Stimulated activated CD4-positive, alpha-beta T cell treated with anti-CD3 and anti-CD28 coated beads, TNF-alpha, amount 100 ng/mL, for 4 hours (primary cell): ENCODE data around the gene CYREN.

Experiments
- DNase-seq, 3 experiments: peaks; one replicate each; pipeline ENCODE4 v3.0.0-alpha.2; 2020; ENCODE audit warnings: low read depth in 3 of 3

The CYREN gene

DNA sequence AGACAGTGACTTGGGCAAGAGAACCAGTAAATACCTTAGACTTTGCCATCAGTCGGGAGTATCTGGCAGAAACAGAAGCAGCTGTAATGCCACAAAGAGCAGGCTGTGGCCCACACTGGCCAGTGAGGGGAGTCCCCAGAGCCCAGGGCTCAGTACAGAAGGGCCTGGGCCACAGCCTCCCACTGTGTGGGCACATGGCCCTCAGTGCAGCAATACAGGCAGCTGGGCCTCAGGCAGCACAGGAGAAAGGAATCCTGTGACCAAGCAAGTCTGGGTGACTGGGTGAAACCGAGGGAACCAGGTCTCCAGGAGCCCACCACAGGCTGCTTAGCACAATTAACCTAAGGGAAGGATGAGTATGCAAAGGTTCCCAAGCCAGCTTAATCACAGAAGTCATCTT, 26.8 kb upstream of the CYREN start:
- DNase-seq: no peak

DNA sequence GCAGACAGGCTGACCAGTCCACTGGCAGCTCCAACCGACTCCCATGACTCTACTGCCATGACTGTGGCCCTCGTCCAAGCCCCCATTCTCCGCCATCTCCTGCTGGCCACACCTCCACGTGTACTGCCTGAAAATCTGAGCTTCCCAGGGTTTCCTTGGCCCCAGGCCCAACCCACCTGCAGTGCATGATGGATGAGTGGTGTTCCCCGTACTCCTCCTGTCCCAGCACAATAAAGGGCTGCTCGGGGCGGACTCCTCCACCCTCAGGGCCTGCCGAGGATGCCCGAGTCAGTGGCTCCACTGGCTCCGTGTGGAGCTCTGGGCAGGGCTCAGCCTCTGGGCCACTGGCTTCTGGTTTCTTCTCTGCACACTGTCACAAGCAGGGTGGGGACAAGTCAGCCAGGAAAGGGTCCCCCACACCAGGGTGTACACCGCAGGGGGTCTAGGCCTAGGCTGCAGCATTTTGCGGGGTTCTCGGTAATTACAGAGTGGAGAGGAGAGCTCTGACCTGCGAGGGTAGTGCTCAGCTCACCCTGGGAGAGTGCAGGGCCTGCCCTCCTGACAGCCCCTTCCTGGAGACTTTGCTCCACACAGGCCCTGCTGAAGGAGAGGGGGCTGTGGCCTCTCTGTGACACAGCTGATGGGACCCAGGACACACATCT, 25.6 kb upstream of the CYREN start:
- no peak for DNase-seq

DNA sequence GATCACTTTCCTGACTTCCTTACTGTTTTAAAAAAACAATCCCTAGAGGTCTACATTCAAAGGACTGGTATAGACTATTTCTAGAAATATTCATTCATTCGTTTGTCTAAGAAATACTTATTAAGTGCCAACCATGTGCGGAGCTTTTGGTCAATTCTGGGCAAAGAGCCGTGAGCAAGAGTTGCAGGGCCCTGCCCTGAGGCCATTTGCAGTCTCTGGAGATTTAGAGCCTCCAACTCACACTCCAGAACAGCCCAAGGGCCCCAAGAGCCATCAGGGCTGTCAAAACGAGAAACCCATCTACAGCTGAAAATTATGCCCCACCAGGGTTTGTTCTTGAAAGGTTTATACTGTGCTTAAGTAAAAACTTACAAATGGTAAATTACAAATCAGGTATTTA, 24.6 kb upstream of the CYREN start:
- DNase-seq: no peak

DNA sequence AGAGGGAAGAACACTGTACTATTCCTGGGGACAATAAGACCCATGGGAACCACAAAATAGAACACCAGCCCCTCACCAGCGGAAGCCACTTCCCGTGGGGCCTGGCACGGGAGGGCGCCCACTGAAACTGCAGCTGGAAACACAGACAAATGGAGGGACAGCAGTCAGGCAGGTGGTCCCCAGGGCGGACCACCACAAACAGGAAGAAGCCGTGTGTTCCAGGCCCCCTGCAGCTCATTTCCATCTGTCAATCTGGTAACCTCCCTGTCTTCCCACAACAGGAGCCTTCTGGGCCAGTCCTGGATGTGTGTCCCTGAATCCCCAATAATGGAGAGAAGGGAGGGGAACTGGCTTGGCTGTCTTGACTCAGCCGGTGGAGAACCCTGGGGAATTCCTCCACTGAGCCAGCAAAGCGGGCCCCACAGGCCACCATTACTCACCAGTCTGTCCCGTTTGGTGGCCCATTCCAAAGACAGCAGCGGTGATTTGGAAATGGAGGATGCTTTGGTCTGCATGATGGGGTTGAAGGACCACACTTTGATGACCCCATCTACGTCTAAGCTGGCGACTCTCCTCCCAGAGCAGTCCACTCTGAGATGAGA, 24.1 kb upstream of the CYREN start:
- no peak for DNase-seq

DNA sequence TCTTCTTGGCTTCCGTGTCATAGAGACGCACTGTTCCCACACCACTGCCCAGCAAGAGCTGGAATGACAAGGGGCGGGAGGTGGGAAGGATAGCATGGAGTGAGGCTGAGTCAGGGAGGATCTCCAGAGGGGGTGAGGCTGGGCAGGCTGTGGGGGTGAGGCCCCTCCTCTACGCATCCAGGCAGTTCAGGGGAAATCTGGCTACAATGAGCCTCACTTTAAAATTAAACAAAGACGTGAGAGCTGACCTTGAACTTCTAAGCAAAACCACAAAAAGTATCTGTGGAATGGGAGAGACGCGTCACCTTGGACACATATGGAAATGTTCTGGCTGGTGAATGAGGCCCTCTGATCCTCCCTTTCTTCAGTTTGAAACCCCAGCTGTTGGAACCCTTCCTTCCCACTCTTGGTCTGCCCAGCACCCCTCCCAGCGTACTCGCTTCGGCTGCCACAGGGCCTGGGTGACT, 23.1 kb upstream of the CYREN start:
- no peak for DNase-seq

DNA sequence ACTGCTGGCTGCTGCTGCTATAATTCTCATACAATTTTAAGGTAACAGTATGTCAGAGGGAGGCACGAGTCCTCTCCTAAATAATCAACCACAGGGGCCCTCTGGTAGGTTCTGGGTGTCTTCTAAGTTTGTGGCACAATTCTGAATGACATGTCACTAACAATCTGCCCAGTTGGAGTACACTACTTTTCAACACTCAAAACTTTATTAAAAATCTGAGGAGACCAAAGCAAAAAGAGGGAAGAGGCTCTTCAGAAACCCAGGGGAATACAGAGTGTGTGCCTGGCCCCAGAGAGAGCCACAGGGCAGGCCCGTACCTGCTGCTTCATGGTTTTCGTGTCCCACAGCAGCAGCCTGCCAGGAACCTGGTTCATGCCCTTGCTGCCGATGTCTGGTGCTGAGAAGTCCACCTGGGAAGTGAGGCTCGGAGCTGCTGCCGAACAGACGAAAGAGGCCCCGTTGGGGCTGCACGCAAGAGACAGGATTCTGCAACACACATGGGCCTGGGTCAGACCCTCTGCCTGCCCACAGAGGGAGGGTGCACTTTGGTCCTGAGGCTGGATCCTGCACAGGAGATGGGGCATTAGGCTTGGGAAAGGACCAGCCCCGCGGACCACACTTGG, 22.5 kb upstream of the CYREN start:
- no peak for DNase-seq

DNA sequence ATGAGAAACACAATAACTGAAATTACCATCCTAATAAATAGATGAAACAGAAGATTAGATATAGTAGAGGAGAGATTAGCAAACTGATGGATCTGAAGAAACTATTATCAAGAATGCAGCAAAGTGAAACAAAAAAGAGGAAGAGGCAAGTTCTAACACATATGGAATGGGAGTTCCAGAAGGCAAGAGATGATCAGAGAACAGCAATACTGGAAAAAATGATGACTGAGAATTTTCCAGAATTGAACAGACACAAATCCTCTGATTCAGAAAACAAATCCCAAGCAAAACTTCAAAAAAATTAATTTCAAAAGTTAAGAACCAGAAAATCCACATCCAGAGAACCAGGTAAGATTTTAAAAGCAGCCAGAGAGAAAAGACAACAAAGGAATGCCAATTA, 20.2 kb upstream of the CYREN start:
- no peak for DNase-seq

DNA sequence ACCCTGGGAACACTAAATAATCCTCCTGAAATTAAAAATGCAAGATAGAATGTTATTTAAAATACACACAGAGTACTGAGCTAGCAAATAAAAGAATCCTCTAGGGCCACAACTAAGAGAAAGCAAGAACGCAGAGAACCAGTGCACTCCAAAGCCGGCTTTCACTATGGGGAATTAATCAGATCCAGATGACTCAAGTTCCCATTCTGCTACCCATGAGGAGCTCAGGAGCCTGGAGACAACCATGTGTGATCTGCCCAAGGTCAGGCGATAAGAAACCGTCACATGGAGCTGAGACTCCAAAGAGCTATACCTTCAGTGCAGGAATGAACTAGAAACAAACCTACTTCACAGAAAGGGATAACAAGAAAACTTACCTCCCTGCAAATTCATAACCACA, 19.5 kb upstream of the CYREN start:
- no peak for DNase-seq

DNA sequence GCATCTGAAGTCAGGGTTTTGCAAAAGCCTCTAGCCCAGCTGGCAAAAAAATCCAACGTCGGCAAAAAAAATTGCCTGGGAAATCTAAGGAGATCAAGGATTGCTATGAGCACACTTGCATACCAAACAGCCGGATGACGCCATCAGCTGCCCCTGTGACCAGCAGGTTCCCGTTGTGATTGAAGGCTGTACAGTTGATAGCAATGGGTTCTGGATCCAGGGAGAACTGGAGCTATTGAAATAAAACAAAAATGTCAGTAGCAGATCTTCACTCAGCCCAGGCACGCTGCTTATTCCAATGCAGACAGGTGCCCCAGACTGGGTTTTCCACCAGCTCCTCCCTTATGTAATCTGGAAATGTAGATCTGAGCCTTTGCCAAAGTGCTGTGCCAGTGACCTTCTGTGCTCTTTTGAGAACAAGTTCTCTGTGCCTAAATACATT, 18.7 kb upstream of the CYREN start:
- no peak for DNase-seq

DNA sequence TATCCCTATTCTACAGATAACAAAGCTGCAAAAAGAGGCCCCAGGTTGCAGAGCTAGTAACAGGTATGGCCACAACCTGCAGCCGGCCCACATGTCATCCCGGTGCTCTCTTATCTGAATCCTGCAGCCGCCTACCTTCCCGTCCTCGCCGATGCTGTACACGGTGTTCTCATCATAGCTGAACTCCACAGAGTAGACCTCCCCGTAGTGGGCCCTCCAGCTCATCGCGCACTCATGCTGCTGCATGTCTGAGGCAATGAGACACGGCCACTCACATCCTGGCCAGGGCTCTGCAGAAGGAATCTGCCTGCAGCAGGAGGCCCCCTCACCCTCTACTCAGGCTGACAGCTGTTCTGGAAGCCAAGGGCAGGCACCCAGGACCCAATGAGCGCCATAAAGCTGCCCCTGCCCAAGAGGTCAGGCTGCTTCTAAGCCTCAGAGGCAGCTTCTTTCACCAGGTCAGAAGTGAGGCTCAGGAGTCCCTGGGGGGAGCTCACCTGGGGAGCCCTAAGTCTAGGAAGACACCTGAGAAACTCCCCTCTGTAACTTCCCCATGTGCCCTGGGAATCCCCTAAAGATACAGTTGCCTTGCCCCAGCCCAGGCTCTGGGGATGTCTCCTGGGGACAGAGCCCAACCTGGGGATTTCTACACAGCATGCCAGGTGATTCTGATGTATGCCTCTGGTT, 17.9 kb upstream of the CYREN start:
- no peak for DNase-seq

DNA sequence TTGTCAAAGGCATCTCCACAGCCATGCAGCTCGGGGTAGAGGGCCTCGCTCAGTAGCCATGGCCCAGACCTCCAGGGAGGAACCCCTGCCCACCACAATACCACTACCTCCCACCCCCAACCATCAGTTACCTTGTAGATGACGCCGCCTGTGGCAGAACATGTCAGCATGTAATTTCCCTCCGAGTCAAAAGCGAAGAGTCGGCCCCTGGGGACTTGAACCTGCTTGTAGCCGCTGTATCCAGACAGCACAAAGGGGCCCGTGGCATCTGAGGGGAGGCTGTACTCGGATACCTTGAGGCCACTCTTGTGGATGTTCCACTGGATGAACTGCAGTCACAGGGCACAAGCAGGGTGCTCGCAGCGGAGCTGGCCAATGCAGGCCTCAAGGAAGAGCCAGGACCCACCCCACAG, 16.3 kb upstream of the CYREN start:
- no peak for DNase-seq

DNA sequence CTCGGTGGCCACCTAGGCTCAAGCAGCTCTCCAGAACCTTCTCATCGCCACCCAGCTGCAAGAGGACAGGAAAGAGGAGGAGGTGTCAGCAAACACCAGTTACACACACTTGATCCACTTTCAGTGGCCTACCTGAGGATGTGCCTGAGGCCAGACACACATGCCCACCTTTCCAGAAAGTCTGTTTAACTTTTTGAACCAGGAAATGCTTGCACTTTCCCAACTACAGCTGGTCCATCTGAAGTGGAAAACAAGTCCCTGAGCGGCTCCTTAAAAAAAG, 15.7 kb upstream of the CYREN start:
- DNase-seq: no peak

DNA sequence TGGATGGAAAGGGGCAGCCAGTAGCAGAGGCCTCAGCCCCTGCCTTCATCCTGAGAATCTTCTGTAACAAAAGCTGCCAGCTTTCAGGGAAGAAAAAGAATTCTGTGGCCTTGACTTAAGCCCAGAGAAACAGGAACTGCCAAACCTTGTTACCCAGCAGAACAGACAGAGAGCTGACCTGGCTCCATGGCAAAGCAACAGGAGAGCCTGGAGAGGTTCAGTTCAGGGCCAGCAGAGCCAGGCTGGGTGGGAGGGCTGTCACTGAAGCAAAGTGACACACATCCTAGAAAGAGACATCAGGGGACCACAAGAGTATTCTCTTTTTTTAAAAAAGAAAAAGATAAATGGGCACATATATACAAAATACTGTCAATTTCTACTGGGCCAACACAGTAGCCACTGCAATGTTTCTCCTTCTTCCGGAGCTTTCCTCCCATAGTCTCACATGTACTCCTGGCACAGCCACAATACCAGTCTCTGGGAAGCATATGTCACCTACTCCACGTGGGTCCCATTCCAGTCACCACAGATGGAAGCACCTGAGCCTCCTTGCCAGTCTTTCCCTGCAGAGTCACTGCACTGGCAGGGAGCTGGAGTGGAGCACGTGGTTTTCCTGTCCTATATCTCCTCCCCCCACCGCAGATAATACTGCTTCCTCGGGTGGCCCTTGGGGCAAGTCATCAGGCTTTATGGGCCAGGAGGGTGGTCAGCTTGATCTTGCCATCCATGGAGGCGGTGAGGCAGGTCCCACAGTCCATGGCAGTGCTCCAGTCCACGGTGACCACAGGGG, 15.2 kb upstream of the CYREN start:
- no peak for DNase-seq

DNA sequence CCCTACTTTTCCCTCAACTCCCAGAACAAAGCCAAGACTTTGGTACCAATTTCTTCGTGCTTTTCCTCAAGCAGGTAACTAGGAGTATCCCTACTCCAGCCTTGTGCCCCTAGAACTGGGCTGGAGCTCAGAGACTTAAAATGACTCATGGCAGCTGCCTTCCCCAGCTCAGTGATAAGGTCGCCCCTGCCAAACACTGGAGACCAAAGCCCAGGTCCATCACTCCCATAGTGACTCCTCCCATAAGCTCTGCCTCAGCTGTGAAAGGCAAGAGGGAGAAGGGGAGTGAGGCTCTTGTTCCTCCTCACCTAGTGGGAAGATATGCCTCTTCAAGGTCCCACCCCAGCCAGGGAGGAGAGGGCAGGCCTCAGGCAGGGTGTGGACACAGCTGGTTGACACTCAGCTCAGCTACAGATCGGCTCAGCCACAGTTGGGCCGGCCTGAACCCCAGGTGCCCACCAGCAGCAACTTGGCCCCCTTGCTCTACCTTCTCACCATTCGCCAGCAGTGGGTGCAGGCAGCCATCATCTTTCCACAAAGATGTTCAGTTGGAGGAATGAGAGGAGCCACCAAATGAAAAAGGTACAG, 13.8 kb upstream of the CYREN start:
- no peak for DNase-seq

DNA sequence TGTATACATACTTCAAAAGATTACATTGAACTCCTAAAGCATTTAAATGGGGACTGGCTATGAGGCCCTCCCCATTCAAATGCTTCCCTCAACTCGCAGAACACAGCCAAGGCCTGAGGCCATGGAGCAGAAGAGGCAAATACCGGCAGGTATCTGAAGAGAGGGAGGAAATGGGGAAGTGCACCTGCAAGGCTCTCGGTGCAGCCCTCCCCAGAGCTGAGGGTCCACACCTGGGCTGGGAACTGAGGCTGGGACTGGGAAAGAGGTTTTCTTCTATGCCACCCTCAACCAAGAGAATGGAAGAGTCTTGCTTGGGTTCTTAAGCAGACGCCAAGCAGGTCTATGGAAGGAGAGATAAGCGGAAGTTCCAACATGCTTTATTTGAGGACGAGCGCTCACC, 13.0 kb upstream of the CYREN start:
- DNase-seq: no peak

DNA sequence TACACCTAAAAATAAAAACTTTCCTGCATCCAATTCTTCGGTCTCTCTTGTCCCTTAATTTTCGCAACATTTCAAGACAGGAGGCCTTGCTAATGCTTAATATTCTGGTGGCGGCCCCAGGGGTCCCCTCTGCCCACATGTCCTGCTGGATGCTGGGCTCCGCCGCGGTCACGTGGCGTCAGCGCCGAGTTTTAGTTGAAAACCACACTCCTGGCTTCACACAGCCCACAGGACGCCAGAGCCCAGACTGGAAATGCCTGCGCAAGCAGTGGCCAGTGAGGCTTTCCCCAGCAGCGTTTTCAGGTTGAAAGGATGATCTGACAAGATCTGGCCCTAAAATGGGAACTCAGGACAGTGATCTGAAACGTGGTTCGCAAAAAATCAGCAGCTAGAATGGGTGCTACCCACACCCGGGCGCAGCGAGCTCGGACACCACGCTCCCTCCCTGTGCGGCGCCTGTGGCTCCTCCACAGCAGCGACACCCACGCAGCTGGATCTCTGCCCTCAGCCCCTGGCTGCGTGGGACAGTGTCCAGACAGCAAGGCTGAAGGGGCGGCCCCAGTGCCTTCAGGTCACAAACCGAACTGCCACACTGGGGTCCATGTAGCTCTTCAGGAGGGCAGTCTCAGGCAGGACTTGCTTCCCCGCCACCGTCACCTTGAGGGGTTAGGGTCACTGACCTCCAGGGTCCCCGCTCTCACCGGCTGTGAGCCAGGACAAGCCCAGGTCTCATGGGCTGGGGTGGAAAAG, 11.6 kb upstream of the CYREN start:
- no peak for DNase-seq

DNA sequence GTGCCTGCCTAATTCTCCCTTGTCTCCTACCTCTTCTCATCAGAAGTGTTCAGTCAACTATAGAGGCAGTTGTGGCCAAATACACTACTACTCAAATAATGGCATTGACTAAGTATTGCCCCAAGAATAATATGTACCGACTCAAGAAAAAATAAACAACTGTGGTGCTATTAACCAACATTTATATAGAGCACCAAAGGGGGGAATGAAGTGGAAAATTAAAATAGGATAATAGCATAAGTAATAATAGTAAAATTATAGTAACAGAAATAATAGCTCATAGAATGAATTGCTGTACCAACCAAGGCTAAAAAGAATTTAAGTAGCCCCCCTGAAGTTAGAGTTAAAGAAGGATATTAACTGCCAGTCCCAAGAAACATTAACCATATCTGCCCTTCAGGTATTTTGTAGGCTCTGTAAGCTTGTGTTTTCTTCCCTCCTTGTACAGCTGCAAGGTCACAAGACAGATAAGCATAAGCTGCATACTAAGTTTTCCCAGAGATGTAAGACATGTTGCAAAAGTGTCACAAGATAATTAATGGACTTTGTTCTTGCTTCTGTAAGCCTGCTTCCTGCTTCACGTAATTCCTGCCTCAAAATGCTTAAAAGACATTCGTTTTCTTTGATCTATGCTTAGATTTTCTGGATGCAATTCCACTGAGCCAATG, 10.9 kb upstream of the CYREN start:
- no peak for DNase-seq

DNA sequence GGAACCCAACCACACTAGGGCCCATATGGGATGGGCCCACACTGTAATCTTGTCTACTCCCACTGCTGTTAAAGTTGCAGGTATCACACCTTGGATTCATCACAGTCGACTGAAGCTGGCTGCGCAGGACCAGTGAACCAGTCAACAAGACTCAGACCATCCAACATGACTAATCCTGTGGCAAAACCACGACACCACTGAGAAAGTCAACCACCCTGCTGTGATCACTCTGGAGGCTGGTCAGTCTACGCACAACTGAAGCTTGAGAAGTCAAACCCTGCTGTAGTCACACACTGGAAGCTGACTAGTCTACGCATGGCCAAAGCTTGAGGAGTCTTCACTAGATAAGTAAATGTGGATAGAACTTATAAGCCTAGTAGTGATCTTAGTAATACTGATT, 9.6 kb upstream of the CYREN start:
- DNase-seq: no peak

DNA sequence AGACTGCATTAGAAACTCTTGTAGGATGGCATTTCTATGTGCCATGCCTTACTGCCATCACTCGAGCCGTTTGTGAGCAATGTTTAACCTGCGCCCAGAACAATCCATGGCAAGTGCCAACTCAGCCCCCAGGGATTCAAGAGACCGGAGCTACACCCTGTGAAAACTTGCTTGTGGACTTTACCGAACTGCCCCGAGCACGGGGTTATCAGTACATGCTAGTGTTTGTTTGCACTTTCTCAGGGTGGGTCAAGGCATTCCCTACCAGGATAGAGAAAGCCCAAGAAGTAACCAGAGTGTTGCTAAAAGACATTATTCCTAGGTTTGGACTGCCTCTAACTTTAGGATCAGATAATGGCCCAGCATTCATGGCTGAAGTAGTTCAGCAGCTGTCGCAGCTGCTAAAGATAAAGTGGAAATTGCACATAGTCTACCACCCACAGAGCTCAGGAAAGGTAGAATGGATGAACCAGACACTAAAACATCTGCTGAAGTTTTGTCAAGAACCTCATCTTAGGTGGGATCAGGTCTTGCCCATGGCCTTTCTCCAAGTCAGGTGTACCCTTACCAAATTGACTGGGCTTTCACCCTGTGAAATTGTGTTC, 8.9 kb upstream of the CYREN start:
- DNase-seq: no peak

DNA sequence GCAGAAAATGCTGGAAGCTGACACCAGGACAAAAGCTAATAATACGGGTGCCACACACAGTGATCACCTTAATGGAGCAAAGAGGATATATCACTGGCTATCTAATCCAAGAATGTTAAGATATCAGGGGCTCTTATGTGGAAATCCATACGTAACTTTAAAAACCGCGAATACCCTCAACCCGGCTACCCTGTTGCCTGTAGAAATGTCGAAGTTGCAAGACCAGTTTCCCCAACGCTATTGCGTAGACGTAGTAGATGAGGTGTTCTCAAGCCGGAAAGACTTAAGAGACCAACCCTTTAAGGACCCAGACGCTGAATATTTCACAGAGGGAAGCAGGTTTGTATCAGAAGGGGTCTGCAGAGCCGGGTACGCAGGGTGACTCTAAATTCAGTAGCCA, 7.9 kb upstream of the CYREN start:
- no peak for DNase-seq
